K562 (cell line): ENCODE measurements around the gene PLCB1. TPM values are rescaled to one million over a fixed set of nuclear protein-coding genes. Genes with fewer than 3 reads are reported as not detected.

Experiments used
- ATAC-seq: fragments of 200-7000 bp; cut with Tn5 transposase; 3 replicates; pipeline ENCODE4 v1.9.1; 2020; ENCODE audit warnings: moderate library complexity
- BruUV-seq: library from RNA; stranded (reverse); fragments of 400-500 nt; replicated peaks from 2 replicates; lab custom pipeline; 2021; lab: Mats Ljungman, UMichigan
- CTCF ChIA-PET: fragments of 300-600 bp; formaldehyde crosslinking; extraction: SDS; loops from one replicate; lab custom pipeline; 2021; ENCODE audit warnings: low intra/inter-chr PET ratio; lab: Yijun Ruan, JAX
- POLR2A ChIA-PET: fragments of 300-600, 350-650 bp; sonication (Branson Sonifier 250); formaldehyde crosslinking; extraction: SDS; loops from one replicate; lab custom pipeline; 2021; ENCODE audit warnings: antibody characterized with exemption, inconsistent platforms; lab: Yijun Ruan, JAX
- DNase-seq, 4 experiments: peaks; one replicate each; pipeline versions ENCODE4 v3.0.0 to v3.0.0-alpha.2; 2011 to 2018; ENCODE audit warnings: low spot score in 3 of 4, mixed read lengths in 3 of 4; ENCODE audit errors: extremely low read depth in 1 of 4
- FAIRE-seq: peaks from 2 replicates; lab custom pipeline; 2011; peaks lifted over from hg19 to GRCh38; lab: Jason Lieb, UNC
- H2AFZ ChIP-seq: 2 replicates; pipeline ENCODE4 v1.6.0; 2011; ENCODE audit warnings: low read depth, low read length, control low read depth, inconsistent platforms
- H3K27ac ChIP-seq: fragments of 200-600 bp; 3 replicates; pipeline ENCODE4 v1.8.0; 2011; ENCODE audit warnings: low read depth, mild to moderate bottlenecking, control low read depth, inconsistent platforms, low read length, moderate library complexity, mixed read lengths; ENCODE audit errors: extremely low read depth
- H3K27me3 ChIP-seq, 2 experiments: fragments of 300-600 bp in 1 of 2; 2 replicates in 1 of 2; 3 replicates in 1 of 2; pipeline versions ENCODE4 v1.6.0 to v1.8.0; 2011; ENCODE audit warnings: inconsistent platforms in 2 of 2, low read length in 2 of 2, mild to moderate bottlenecking in 1 of 2, mixed read lengths in 1 of 2, moderate library complexity in 1 of 2; ENCODE audit not compliant: control insufficient read depth in 2 of 2, insufficient read depth in 2 of 2
- H3K36me3 ChIP-seq: fragments of 300-600 bp; 3 replicates; pipeline ENCODE4 v1.8.0; 2011; ENCODE audit warnings: mild to moderate bottlenecking, low read length, inconsistent platforms; ENCODE audit not compliant: control insufficient read depth, insufficient read depth
- H3K4me1 ChIP-seq, 2 experiments: fragments of 200-600 bp in 1 of 2; replicated peaks in 1 of 2; 2 replicates in 1 of 2; 3 replicates in 1 of 2; pipeline versions ENCODE4 v1.5.1 to v1.8.0; 2011; ENCODE audit warnings: inconsistent platforms in 2 of 2, low read length in 2 of 2, mild to moderate bottlenecking in 1 of 2, mixed read lengths in 1 of 2, moderate library complexity in 1 of 2; ENCODE audit not compliant: control insufficient read depth in 2 of 2, insufficient read depth in 2 of 2
- H3K4me2 ChIP-seq: 2 replicates; pipeline ENCODE4 v1.6.1; 2011; ENCODE audit warnings: low read length, control low read depth, inconsistent platforms, mixed read lengths; ENCODE audit not compliant: insufficient read depth
- H3K4me3 ChIP-seq: fragments of 200-600 bp; sonication (generic), shearing (Covaris generic); 2 replicates; pipeline ENCODE4 v1.5.1; 2016; ENCODE audit warnings: control low read depth, inconsistent platforms
- H3K79me2 ChIP-seq: fragments of 200-600 bp; 3 replicates; pipeline ENCODE4 v1.8.0; 2011; ENCODE audit warnings: low read length, inconsistent platforms; ENCODE audit not compliant: control insufficient read depth, insufficient read depth
- H3K9ac ChIP-seq, 2 experiments: 2 replicates each; pipeline versions ENCODE4 v1.6.0 to v1.6.1; 2011; ENCODE audit warnings: low read depth in 2 of 2, low read length in 2 of 2, control low read depth in 1 of 2, inconsistent platforms in 1 of 2, mild to moderate bottlenecking in 1 of 2, mixed read lengths in 1 of 2; ENCODE audit not compliant: insufficient read depth in 1 of 2
- H3K9me1 ChIP-seq: one replicate; pipeline ENCODE4 v1.6.0; 2011; ENCODE audit warnings: inconsistent platforms, mild to moderate bottlenecking, low read length, moderate library complexity; ENCODE audit not compliant: control insufficient read depth, insufficient read depth
- H3K9me3 ChIP-seq: replicated peaks from 2 replicates; pipeline ENCODE4 v1.5.1; 2011; ENCODE audit warnings: low read depth, low read length, inconsistent platforms; ENCODE audit not compliant: control insufficient read depth, insufficient read depth
- H4K20me1 ChIP-seq: replicated peaks from 2 replicates; pipeline ENCODE4 v1.6.1; 2011; ENCODE audit warnings: low read length, inconsistent platforms, mixed read lengths; ENCODE audit not compliant: control insufficient read depth, insufficient read depth
- ARID1B ChIP-seq: fragments of 450-650 bp; IDR thresholded peaks from 2 replicates; pipeline ENCODE4 v1.6.1; 2016; ENCODE audit warnings: antibody characterized with exemption, mild to moderate bottlenecking, inconsistent platforms
- CBX2 ChIP-seq: fragments of 200-600 bp; sonication (generic); IDR thresholded peaks from one replicate; pipeline ENCODE4 v1.6.1; 2012; ENCODE audit warnings: mild to moderate bottlenecking, low read length, inconsistent platforms; ENCODE audit not compliant: insufficient read depth, poor library complexity, severe bottlenecking
- FOSL1 ChIP-seq: fragments of 200-800 bp; sonication (Bioruptor generic); conservative IDR thresholded peaks from 2 replicates; pipeline ENCODE4 v1.6.1; 2016; ENCODE audit warnings: missing genetic modification characterization, missing compliant biosample characterization
- FOXA3 ChIP-seq, 2 experiments: fragments of 450-650 bp in 1 of 2; sonication (generic) in 1 of 2; formaldehyde crosslinking; IDR thresholded peaks in 1 of 2; conservative IDR thresholded peaks in 1 of 2; 2 replicates each; pipeline versions ENCODE4 v1.4.0 to v1.8.0; 2020 to 2022; ENCODE audit warnings: mild to moderate bottlenecking in 2 of 2, missing genetic modification reagents in 1 of 2
- HDAC8 ChIP-seq: fragments of 450-650 bp; IDR thresholded peaks from 2 replicates; pipeline ENCODE4 v1.6.1; 2016; ENCODE audit warnings: mild to moderate bottlenecking, missing genetic modification characterization, moderate library complexity, missing compliant biosample characterization
- HIVEP1 ChIP-seq: fragments of 250-450 bp; sonication (Bioruptor Pico); IDR thresholded peaks from 2 replicates; pipeline ENCODE4 v1.4.0; 2020; ENCODE audit warnings: mild to moderate bottlenecking
- HNRNPLL ChIP-seq: fragments of 200-400 bp; formaldehyde crosslinking; IDR thresholded peaks from 2 replicates; pipeline ENCODE4 v1.6.1; 2017; ENCODE audit warnings: low read length, low read depth, mild to moderate bottlenecking; ENCODE audit not compliant: poor library complexity, severe bottlenecking
- MCM3 ChIP-seq: fragments of 450-650 bp; IDR thresholded peaks from 2 replicates; pipeline ENCODE4 v1.6.1; 2016
- MTA2 ChIP-seq: fragments of 450-650 bp; IDR thresholded peaks from 2 replicates; pipeline ENCODE4 v1.6.1; 2016; ENCODE audit warnings: low read depth
- NONO ChIP-seq, 2 experiments: fragments of 200-400 bp in 1 of 2; fragments of 450-650 bp in 1 of 2; formaldehyde crosslinking in 1 of 2; IDR thresholded peaks; 2 replicates each; pipeline ENCODE4 v1.6.1; 2017; ENCODE audit warnings: low read depth in 2 of 2, mild to moderate bottlenecking in 2 of 2, moderate library complexity in 2 of 2, low read length in 1 of 2
- RFX7 ChIP-seq: fragments of 250-450 bp; sonication (Bioruptor Pico); IDR thresholded peaks from 2 replicates; pipeline ENCODE4 v1.5.1; 2021; ENCODE audit warnings: mild to moderate bottlenecking
- SAFB ChIP-seq: fragments of 200-400 bp; formaldehyde crosslinking; IDR thresholded peaks from 2 replicates; pipeline ENCODE4 v1.6.1; 2017; ENCODE audit warnings: low read depth, low read length, borderline replicate concordance
- SMAD3 ChIP-seq: fragments of 450-650 bp; formaldehyde crosslinking; conservative IDR thresholded peaks from 2 replicates; pipeline ENCODE4 v1.4.0; 2020; ENCODE audit warnings: mild to moderate bottlenecking
- SOX6 ChIP-seq: fragments of 450-650 bp; IDR thresholded peaks from 2 replicates; pipeline ENCODE4 v1.6.1; 2014; ENCODE audit warnings: mild to moderate bottlenecking
- STAG1 ChIP-seq: sonication (generic); formaldehyde crosslinking; IDR thresholded peaks from 2 replicates; pipeline ENCODE4 v1.5.0; 2020; ENCODE audit warnings: missing genetic modification reagents, borderline replicate concordance
- STAT5A ChIP-seq: IDR thresholded peaks from 2 replicates; pipeline ENCODE4 v1.6.1; 2012; ENCODE audit warnings: low read length, inconsistent platforms, borderline replicate concordance
- ZNF134 ChIP-seq: fragments of 250-450 bp; sonication (Bioruptor Pico); conservative IDR thresholded peaks from 2 replicates; pipeline ENCODE4 v1.4.0; 2020
- WGBS: fragments of 100-300 bp; shearing (Covaris generic); methylation state at CpG from one replicate; pipeline ENCODE4 v1.1.6; 2016; ENCODE audit warnings: low coverage, mixed read lengths; ENCODE audit not compliant: insufficient coverage; ENCODE audit errors: missing lambda C conversion rate; 5-methylcytosine and 5-hydroxymethylcytosine counted together
- in situ Hi-C: fragments of 300-500 bp; cut with MboI; formaldehyde crosslinking; loops from 4 replicates; pipeline ENCODE4 v1.15.0; 2018; ENCODE audit warnings: inconsistent platforms, mixed read lengths
- intact Hi-C: fragments of 100-400 bp; cut with micrococcal nuclease; formaldehyde crosslinking; loops from 2 replicates; pipeline ENCODE4 v1.14.2; 2022
- polyA plus RNA-seq, 8 experiments: library from polyadenylated mRNA; depleted of rRNA in 4 of 8; stranded (reverse) in 5 of 8; unstranded in 3 of 8; fragments of >200 nt; fragmentation: Nextera tagmentation in 2 of 8; fragmentation: Illumina TruSeq in 1 of 8; extraction: Ambion mirVana in 2 of 8; extraction: Trizol in 1 of 8; gene quantifications; 2 replicates each; pipeline versions ENCODE4 v1.2.1 to v1.2.3, GENCODE V29; 2011 to 2014; ENCODE audit warnings: inconsistent platforms in 1 of 8, missing spikeins in 1 of 8
- total RNA-seq, 7 experiments: library from RNA; depleted of rRNA in 6 of 7; stranded (reverse); fragments of >200 nt in 6 of 7; fragmentation: Illumina TruSeq in 2 of 7; extraction: Trizol in 2 of 7; gene quantifications; 2 replicates each; pipeline versions ENCODE4 v1.2.1 to v1.2.3, GENCODE V29; 2011 to 2021; ENCODE audit warnings: low replicate concordance in 1 of 7
- TF ChIP-seq, protein P1 (sequence below): fragments of 250-450 bp; sonication (Bioruptor Pico); IDR thresholded peaks from 2 replicates; pipeline ENCODE4 v1.8.0; 2021; ENCODE audit warnings: moderate library complexity, mild to moderate bottlenecking, inconsistent platforms
- TF ChIP-seq, protein P2 (sequence below): sonication (generic); IDR thresholded peaks from 2 replicates; pipeline ENCODE4 v1.6.1; 2016

The PLCB1 gene
- total and polyA plus RNA-seq, 9 of the 15 experiments (the other 6 are each of a cell fraction or from before 2014, with no cell fraction given), result 0.34 to 3.1 (median 1.3) TPM

DNA sequence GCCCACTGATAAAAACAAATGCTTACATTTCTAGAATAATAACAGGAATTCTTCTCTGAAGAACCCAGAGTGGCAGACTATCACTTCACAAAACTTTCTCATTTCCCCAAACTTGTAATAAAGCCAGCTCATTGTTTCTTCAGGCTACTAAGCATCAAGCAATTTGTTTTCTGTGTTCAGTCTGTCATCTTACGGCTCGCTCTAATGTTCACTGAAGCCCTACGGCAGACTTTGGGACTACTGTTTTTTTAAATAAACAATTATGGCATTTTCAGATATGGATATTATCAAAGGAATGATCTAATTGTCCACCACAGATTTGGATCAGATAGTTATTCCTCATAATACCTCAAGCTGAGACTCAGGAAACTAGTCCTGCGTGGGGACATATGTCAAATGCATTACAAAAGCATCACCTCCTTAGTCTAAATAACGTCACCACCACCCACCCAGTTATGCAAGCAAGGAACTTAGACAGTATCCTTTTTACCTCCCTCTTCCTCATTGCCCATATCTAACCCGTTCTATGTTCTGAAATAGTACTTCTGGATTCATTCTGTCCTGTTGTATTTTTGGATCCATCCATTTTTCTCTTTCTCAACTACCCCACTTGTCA lies 415.1 kb downstream of the PLCB1 start:
- no peaks in the 10 kb centered on the region for H3K9me3 ChIP-seq
- no peaks in the 10 kb centered on the region for H3K79me2 ChIP-seq
- H3K36me3 ChIP-seq, result no peaks in the 10 kb centered on the region
- no peak overlapping the region for H3K4me3 ChIP-seq
- TF ChIP-seq ZNF134 (no peak), SOX6 (no peak), FOXA3 (CRISPR knock-in tag; conservative IDR thresholded peaks at IDR 0.05 in 1 of 2, IDR thresholded peaks at IDR 0.05 in 1 of 2) (no peak), SAFB (no peak), STAT5A (no peak), HNRNPLL (no peak), NONO (IDR thresholded peaks at IDR 0.05; ENCODE audit: low read depth in 2 of 2, low read length in 1 of 2) (no peak), HIVEP1 (no peak), MCM3 (no peak), SMAD3 (CRISPR knock-in tag) (no peak), ARID1B (no peak), FOSL1 (tag) (no peak), RFX7 (CRISPR knock-in tag) (no peak), MTA2 (no peak), CBX2 (no peak), STAG1 (CRISPR knock-in tag) (no peak), HDAC8 (tag) (no peak)
- TF ChIP-seq, protein P1, sequence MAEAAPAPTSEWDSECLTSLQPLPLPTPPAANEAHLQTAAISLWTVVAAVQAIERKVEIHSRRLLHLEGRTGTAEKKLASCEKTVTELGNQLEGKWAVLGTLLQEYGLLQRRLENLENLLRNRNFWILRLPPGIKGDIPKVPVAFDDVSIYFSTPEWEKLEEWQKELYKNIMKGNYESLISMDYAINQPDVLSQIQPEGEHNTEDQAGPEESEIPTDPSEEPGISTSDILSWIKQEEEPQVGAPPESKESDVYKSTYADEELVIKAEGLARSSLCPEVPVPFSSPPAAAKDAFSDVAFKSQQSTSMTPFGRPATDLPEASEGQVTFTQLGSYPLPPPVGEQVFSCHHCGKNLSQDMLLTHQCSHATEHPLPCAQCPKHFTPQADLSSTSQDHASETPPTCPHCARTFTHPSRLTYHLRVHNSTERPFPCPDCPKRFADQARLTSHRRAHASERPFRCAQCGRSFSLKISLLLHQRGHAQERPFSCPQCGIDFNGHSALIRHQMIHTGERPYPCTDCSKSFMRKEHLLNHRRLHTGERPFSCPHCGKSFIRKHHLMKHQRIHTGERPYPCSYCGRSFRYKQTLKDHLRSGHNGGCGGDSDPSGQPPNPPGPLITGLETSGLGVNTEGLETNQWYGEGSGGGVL, result no peak
- TF ChIP-seq, protein P2, sequence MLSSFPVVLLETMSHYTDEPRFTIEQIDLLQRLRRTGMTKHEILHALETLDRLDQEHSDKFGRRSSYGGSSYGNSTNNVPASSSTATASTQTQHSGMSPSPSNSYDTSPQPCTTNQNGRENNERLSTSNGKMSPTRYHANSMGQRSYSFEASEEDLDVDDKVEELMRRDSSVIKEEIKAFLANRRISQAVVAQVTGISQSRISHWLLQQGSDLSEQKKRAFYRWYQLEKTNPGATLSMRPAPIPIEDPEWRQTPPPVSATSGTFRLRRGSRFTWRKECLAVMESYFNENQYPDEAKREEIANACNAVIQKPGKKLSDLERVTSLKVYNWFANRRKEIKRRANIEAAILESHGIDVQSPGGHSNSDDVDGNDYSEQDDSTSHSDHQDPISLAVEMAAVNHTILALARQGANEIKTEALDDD, result no peak
- no peak overlapping the region for H3K27ac ChIP-seq
- POLR2A ChIA-PET, result no interaction called here
- H3K4me2 ChIP-seq, result no peak overlapping the region
- no peaks in the 10 kb centered on the region for H3K4me1 ChIP-seq
- no peak overlapping the region for H2AFZ ChIP-seq
- in situ Hi-C loops (no loop called here), intact Hi-C loops (no loop called here)
- 0% methylated on average over 6 of the region's 6 CpGs for WGBS
- no peaks in the 10 kb centered on the region for H4K20me1 ChIP-seq
- no TSS peak for BruUV-seq
- no peaks in the 10 kb centered on the region for H3K9me1 ChIP-seq
- no peaks in the 10 kb centered on the region for H3K27me3 ChIP-seq
- no peak for DNase-seq
- FAIRE-seq, result no peak
- H3K9ac ChIP-seq, result no peak overlapping the region
- CTCF ChIA-PET, result no interaction called here
- ATAC-seq, result no peak
